ENCODE results near the gene EOMES.

- TF ChIP-seq POLR2A (IDR thresholded peaks at IDR 0.05) (no peak), POLR2AphosphoS5 (IDR thresholded peaks at IDR 0.05) (no peak)
- TF ChIP-seq, protein P1, sequence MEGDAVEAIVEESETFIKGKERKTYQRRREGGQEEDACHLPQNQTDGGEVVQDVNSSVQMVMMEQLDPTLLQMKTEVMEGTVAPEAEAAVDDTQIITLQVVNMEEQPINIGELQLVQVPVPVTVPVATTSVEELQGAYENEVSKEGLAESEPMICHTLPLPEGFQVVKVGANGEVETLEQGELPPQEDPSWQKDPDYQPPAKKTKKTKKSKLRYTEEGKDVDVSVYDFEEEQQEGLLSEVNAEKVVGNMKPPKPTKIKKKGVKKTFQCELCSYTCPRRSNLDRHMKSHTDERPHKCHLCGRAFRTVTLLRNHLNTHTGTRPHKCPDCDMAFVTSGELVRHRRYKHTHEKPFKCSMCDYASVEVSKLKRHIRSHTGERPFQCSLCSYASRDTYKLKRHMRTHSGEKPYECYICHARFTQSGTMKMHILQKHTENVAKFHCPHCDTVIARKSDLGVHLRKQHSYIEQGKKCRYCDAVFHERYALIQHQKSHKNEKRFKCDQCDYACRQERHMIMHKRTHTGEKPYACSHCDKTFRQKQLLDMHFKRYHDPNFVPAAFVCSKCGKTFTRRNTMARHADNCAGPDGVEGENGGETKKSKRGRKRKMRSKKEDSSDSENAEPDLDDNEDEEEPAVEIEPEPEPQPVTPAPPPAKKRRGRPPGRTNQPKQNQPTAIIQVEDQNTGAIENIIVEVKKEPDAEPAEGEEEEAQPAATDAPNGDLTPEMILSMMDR (IDR thresholded peaks at IDR 0.05 in 8 of 11, conservative IDR thresholded peaks at IDR 0.05 in 3 of 11), result no peak
Measured at GRCh38 chr3:27746838-27747237, 24.7 kb upstream of the EOMES start.
